Peyer's patch (tissue), 4 donors: ENCODE data around the gene CYP11A1. TPM values are rescaled to one million over a fixed set of nuclear protein-coding genes. Genes with fewer than 3 reads are reported as not detected.
A peak's percentile ranks its signal among the peaks of the same experiment; 100 is the strongest.

Experiments used
- DNase-seq, 3 donors: peaks; one replicate each; pipeline ENCODE4 v3.0.0-alpha.2; 2017 to 2019
- H3K27ac ChIP-seq, 4 donors: fragments of 200-600 bp; sonication (generic); one replicate each; pipeline ENCODE4 v1.5.1; 2016 to 2019
- H3K27me3 ChIP-seq, 2 donors: fragments of 200-600 bp; sonication (generic); one replicate each; pipeline ENCODE4 v1.5.1; 2019
- H3K36me3 ChIP-seq, 3 donors: fragments of 200-600 bp; sonication (generic); one replicate each; pipeline ENCODE4 v1.5.1; 2016 to 2019
- H3K4me1 ChIP-seq, 4 donors: fragments of 200-600 bp; sonication (generic); one replicate each; pipeline ENCODE4 v1.5.1; 2016 to 2019
- H3K4me3 ChIP-seq, 4 donors: fragments of 200-600 bp; sonication (generic); 1 replicate in 3 of 4; 2 replicates in 1 of 4; pipeline ENCODE4 v1.5.1; 2016 to 2019; ENCODE audit warnings: mild to moderate bottlenecking in 1 of 4
- H3K9me3 ChIP-seq, 4 donors: fragments of 200-600 bp; sonication (generic); one replicate each; pipeline ENCODE4 v1.5.1; 2016 to 2019; ENCODE audit warnings: mild to moderate bottlenecking in 1 of 4
- CTCF ChIP-seq, 6 experiments: fragments of 450-650 bp in 4 of 6; fragments of 200-600 bp in 2 of 6; sonication (generic) in 1 of 6; IDR thresholded peaks; one replicate each; pipeline ENCODE4 v1.5.1; 2017 to 2019; ENCODE audit warnings: antibody characterized with exemption in 6 of 6, mild to moderate bottlenecking in 3 of 6, moderate library complexity in 1 of 6
- POLR2A ChIP-seq, 2 donors: fragments of 450-650 bp; IDR thresholded peaks; one replicate each; pipeline ENCODE4 v1.5.1; 2017; ENCODE audit warnings: antibody characterized with exemption in 2 of 2, mild to moderate bottlenecking in 2 of 2, moderate library complexity in 2 of 2
- total RNA-seq, 4 donors: library from RNA; depleted of rRNA; stranded (reverse); fragments of >200 nt; gene quantifications; one replicate each; pipeline ENCODE4 v1.1.0, GENCODE V29; 2016

CYP11A1 gene
- total RNA-seq, 4 donors from 2014 or later, result 0.88 to 6.6 (median 3.3) TPM

- no peaks in the 10 kb centered on the region for H3K27me3 ChIP-seq
- H3K36me3 ChIP-seq, result no peaks in the 10 kb centered on the region
- DNase-seq, result peak in 1 of 3 donors; percentile 12
- H3K27ac ChIP-seq, result no peak overlapping the region
- no peak overlapping the region for H3K4me3 ChIP-seq
- no peaks in the 10 kb centered on the region for H3K9me3 ChIP-seq
- no peaks in the 10 kb centered on the region for H3K4me1 ChIP-seq
- TF ChIP-seq CTCF (IDR thresholded peaks at IDR 0.05) (no peak), POLR2A (IDR thresholded peaks at IDR 0.05) (no peak)
These were observed 24.2 kb downstream of the CYP11A1 start for GRCh38 chr15:74343127-74343796.

- TF ChIP-seq POLR2A (IDR thresholded peaks at IDR 0.05) (no peak), CTCF (IDR thresholded peaks at IDR 0.05) (no peak)
- H3K9me3 ChIP-seq, result no peaks in the 10 kb centered on the region
- peak in 1 of 3 donors; percentile 26 for DNase-seq
These were observed 27.3 kb downstream of the CYP11A1 start for GRCh38 chr15:74340150-74340549.

GRCh38 chr15:74339371-74339770, 28.1 kb downstream of the CYP11A1 start:
- TF ChIP-seq CTCF (IDR thresholded peaks at IDR 0.05) (no peak), POLR2A (IDR thresholded peaks at IDR 0.05) (no peak)
- no peaks in the 10 kb centered on the region for H3K36me3 ChIP-seq
- no peak overlapping the region for H3K4me3 ChIP-seq
- H3K27ac ChIP-seq, result no peak overlapping the region
- no peaks in the 10 kb centered on the region for H3K9me3 ChIP-seq
- DNase-seq, result peak in 1 of 3 donors; percentile 27
- H3K4me1 ChIP-seq, result no peaks in the 10 kb centered on the region
- H3K27me3 ChIP-seq, result no peaks in the 10 kb centered on the region

More at GRCh38 chr15:74340150-74340549, 27.3 kb downstream of the CYP11A1 start:
- H3K4me1 ChIP-seq, result no peaks in the 10 kb centered on the region
- no peaks in the 10 kb centered on the region for H3K27me3 ChIP-seq
- H3K27ac ChIP-seq, result no peak overlapping the region
- H3K4me3 ChIP-seq, result no peak overlapping the region
- H3K36me3 ChIP-seq, result no peaks in the 10 kb centered on the region

GRCh38 chr15:74338676-74339075, 28.8 kb downstream of the CYP11A1 start:
- Histone ChIP-seq H3K27me3 (no peaks in the 10 kb centered on the region), H3K4me1 (no peaks in the 10 kb centered on the region), H3K4me3 (no peak overlapping the region), H3K36me3 (no peaks in the 10 kb centered on the region), H3K27ac (no peak overlapping the region), H3K9me3 (no peaks in the 10 kb centered on the region)
- TF ChIP-seq CTCF (IDR thresholded peaks at IDR 0.05) (no peak), POLR2A (IDR thresholded peaks at IDR 0.05) (no peak)
- DNase-seq, result peak in 1 of 3 donors; percentile 28

- H3K27ac ChIP-seq, result no peak overlapping the region
- no peaks in the 10 kb centered on the region for H3K36me3 ChIP-seq
- no peaks in the 10 kb centered on the region for H3K27me3 ChIP-seq
- H3K4me1 ChIP-seq, result no peaks in the 10 kb centered on the region
- DNase-seq, result peak in 1 of 3 donors; percentile 19
- no peak overlapping the region for H3K4me3 ChIP-seq
- no peak for TF ChIP-seq CTCF (IDR thresholded peaks at IDR 0.05)
- TF ChIP-seq POLR2A (IDR thresholded peaks at IDR 0.05), result no peak
- no peaks in the 10 kb centered on the region for H3K9me3 ChIP-seq
These were observed 29.7 kb downstream of the CYP11A1 start for GRCh38 chr15:74337607-74338211.
